Gastrocnemius medialis (tissue), 4 donors: ENCODE measurements around the gene RASA4B. TPM values are rescaled to one million over a fixed set of nuclear protein-coding genes. Genes with fewer than 3 reads are reported as not detected.

Experiments used
- ATAC-seq, 2 donors: fragments of 150-250 bp; one replicate each; pipeline ENCODE4 v1.9.1; 2016
- DNase-seq, 2 donors: peaks; one replicate each; pipeline ENCODE4 v3.0.0-alpha.2; 2019
- H3K27ac ChIP-seq, 4 donors: fragments of 200-600 bp; sonication (generic); 1 replicate in 1 of 4; 2 replicates in 3 of 4; pipeline ENCODE4 v1.5.1; 2016 to 2018; ENCODE audit warnings: mild to moderate bottlenecking in 2 of 4, moderate library complexity in 1 of 4
- H3K27me3 ChIP-seq, 3 donors: fragments of 200-600 bp; sonication (generic) in 2 of 3; 1 replicate in 1 of 3; 2 replicates in 2 of 3; pipeline versions ENCODE4 v1.5.1 to v1.6.0; 2016 to 2019; ENCODE audit warnings: mild to moderate bottlenecking in 1 of 3, moderate library complexity in 1 of 3
- H3K36me3 ChIP-seq, 2 donors: fragments of 200-600 bp; sonication (generic) in 1 of 2; one replicate each; pipeline ENCODE4 v1.5.1; 2017 to 2018
- H3K4me1 ChIP-seq, 2 donors: fragments of 200-600 bp; sonication (generic) in 1 of 2; one replicate each; pipeline ENCODE4 v1.5.1; 2016 to 2017; ENCODE audit warnings: mild to moderate bottlenecking in 2 of 2
- H3K4me3 ChIP-seq, 4 donors: fragments of 200-600 bp; sonication (generic) in 3 of 4; 1 replicate in 1 of 4; 2 replicates in 3 of 4; pipeline ENCODE4 v1.5.1; 2016 to 2019; ENCODE audit warnings: mild to moderate bottlenecking in 2 of 4
- H3K9me3 ChIP-seq, 3 donors: fragments of 200-600 bp; sonication (generic) in 2 of 3; 1 replicate in 1 of 3; 2 replicates in 2 of 3; pipeline ENCODE4 v1.5.1; 2016 to 2019
- POLR2A ChIP-seq, 2 donors: fragments of 450-650 bp; IDR thresholded peaks; one replicate each; pipeline ENCODE4 v1.6.1; 2017; ENCODE audit warnings: antibody characterized with exemption in 2 of 2, mild to moderate bottlenecking in 2 of 2, moderate library complexity in 2 of 2
- in situ Hi-C, 4 donors: fragments of 200-750 bp; cut with MboI; loops; one replicate each; pipeline versions ENCODE4 v1.15.0 to v1.8.0; 2017; ENCODE audit warnings: low sequenced_read_pairs in 4 of 4
- intact Hi-C: fragments of 100-400 bp; cut with DNase I; formaldehyde crosslinking; loops from one replicate; pipeline ENCODE4 v1.15.1; 2023; ENCODE audit warnings: low total_unique reads
- total RNA-seq, 4 donors: library from RNA; depleted of rRNA; stranded (reverse); fragments of >200 nt; gene quantifications; one replicate each; pipeline versions ENCODE4 v1.1.0 to v1.2.3, GENCODE V29; 2016
- TF ChIP-seq, protein P1 (sequence below), 5 experiments: fragments of 450-650 bp in 3 of 5; fragments of 200-600 bp in 2 of 5; sonication (generic) in 2 of 5; IDR thresholded peaks in 4 of 5; conservative IDR thresholded peaks in 1 of 5; 1 replicate in 4 of 5; 2 replicates in 1 of 5; pipeline ENCODE4 v1.5.1; 2016 to 2019; ENCODE audit warnings: antibody characterized with exemption in 5 of 5, mild to moderate bottlenecking in 3 of 5, moderate library complexity in 3 of 5

The RASA4B gene
- total RNA-seq, 4 donors from 2014 or later = 38.0 to 127 (median 86.0) TPM

DNA sequence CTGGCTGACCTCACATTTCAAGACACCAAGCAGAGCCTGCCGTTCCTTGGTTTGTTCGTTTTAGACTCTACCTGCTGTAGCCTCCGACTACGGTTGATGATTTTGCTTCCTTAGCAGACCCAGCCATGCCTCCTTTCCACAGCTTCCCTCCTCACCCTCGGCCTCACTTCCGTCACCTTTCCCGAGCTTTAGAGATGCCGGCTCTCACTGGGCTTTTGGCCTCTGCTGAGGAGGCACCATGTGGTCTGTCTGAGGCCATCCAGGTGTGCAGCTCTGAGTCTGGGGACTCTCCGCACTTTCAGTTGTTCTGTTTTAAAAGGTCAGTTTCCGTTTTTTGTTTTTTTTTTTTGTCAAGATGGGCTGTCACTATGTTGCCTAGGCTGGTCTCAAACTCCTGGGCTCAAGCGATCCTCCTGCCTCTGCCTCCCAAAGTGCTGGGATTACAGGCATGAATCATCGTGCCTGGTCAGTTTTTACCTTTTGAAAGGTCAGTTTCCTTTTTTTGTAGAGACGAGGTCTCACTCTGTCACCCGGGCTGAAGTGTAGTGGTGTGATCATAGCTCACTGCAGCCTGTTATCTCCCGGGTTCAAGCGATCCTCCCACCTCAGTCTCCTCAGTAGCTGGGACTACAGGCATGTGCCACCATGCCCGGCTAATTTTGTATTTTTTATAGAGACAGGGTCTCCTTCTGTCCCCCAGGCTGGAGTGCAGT is 72.5 kb downstream of the RASA4B start:
- Histone ChIP-seq H3K4me3 (no peak overlapping the region), H3K36me3 (no peaks in the 10 kb centered on the region), H3K27ac (no peak overlapping the region), H3K27me3 (no peaks in the 10 kb centered on the region), H3K4me1 (peaks cover 8 to 9% of the 10 kb centered on the region in 2 donors), H3K9me3 (no peaks in the 10 kb centered on the region)
- intact Hi-C loops (no loop called here), in situ Hi-C loops (no loop called here)
- DNase-seq (no peak), ATAC-seq (no peak)
- TF ChIP-seq, protein P1, sequence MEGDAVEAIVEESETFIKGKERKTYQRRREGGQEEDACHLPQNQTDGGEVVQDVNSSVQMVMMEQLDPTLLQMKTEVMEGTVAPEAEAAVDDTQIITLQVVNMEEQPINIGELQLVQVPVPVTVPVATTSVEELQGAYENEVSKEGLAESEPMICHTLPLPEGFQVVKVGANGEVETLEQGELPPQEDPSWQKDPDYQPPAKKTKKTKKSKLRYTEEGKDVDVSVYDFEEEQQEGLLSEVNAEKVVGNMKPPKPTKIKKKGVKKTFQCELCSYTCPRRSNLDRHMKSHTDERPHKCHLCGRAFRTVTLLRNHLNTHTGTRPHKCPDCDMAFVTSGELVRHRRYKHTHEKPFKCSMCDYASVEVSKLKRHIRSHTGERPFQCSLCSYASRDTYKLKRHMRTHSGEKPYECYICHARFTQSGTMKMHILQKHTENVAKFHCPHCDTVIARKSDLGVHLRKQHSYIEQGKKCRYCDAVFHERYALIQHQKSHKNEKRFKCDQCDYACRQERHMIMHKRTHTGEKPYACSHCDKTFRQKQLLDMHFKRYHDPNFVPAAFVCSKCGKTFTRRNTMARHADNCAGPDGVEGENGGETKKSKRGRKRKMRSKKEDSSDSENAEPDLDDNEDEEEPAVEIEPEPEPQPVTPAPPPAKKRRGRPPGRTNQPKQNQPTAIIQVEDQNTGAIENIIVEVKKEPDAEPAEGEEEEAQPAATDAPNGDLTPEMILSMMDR (IDR thresholded peaks at IDR 0.05 in 4 of 5, conservative IDR thresholded peaks at IDR 0.05 in 1 of 5) = no peak
- no peak for TF ChIP-seq POLR2A (IDR thresholded peaks at IDR 0.05)

DNA sequence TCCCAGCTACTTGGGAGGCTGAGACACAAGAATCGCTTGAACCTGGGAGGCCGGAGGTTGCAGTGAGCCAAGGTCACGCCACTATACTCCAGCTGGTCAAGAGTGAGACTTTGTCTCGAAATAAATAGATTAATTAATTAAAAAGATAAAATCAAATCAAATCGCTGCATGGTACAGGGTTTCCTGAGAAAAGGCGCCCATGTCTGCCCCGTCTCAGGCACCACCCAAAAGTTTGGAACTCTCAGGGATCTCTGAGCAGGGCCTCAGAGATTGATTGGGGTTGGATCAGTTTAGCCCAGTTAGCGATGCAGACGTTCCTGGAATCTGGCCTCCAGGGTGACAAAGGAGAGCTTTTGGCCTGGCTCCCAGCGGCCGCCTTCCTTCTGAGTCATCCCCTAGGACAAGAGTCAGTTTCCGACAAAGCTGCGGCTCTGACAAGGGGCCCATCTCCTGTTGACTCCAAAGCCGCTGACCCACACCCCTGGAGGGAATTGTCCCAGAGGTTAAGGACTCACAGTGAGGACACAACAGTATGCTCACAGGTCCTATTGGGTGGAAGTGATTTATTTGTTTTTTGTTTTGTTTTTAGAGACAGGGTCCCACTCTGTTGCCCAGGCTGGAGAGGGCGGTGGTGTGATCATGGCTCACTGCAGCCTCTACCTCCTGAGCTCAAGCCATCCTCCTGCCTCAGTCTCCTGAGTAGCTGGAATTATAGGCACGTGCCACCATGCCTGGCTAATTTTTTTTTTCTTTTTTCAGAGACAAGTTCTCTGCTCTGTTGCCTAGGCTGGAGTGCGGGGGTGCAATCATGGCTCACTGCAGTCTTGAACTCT is 77.4 kb downstream of the RASA4B start:
- H3K4me3 ChIP-seq = no peak overlapping the region
- no peaks in the 10 kb centered on the region for H3K36me3 ChIP-seq
- intact Hi-C loops = no loop called here
- in situ Hi-C loops = no loop called here
- TF ChIP-seq POLR2A (IDR thresholded peaks at IDR 0.05) = no peak
- TF ChIP-seq, protein P1 (IDR thresholded peaks at IDR 0.05 in 4 of 5, conservative IDR thresholded peaks at IDR 0.05 in 1 of 5) = no peak
- H3K27me3 ChIP-seq = no peaks in the 10 kb centered on the region
- peak overlapping the region; percentile 46 to 59 (median 50) for H3K27ac ChIP-seq
- peak; percentile 96 to 97 for ATAC-seq
- peaks cover 13 to 14% of the 10 kb centered on the region in 2 donors for H3K4me1 ChIP-seq
- peak; percentile 80 to 87 for DNase-seq
- H3K9me3 ChIP-seq = no peaks in the 10 kb centered on the region

DNA sequence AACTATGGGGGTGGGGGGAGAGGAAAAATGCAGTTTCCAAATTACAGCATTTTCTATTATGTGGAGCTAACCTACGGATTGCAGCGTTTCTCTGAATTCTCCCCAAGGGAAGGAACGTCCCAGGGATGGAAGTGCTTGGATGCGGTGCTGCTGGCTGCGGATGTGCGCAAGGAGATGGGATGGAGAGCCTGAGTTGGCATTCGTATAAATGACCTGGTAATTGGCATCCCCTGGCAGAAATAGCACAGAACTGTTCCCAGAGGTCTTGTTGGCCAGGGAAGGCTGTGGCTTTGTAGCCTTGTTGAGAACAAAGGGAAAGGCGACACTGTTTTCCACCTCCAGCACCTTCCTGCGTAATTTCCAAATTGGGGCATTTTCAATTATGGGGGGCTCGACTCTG is 81.5 kb downstream of the RASA4B start:
- intact Hi-C loops = no loop called here
- ATAC-seq = no peak
- no peak overlapping the region for H3K4me3 ChIP-seq
- in situ Hi-C loops = no loop called here
- peaks cover 22 to 23% of the 10 kb centered on the region in 2 donors for H3K4me1 ChIP-seq
- H3K9me3 ChIP-seq = no peaks in the 10 kb centered on the region
- no peak for TF ChIP-seq POLR2A (IDR thresholded peaks at IDR 0.05)
- TF ChIP-seq, protein P1 (IDR thresholded peaks at IDR 0.05 in 4 of 5, conservative IDR thresholded peaks at IDR 0.05 in 1 of 5) = no peak
- no peak overlapping the region for H3K27ac ChIP-seq
- no peaks in the 10 kb centered on the region for H3K36me3 ChIP-seq
- no peaks in the 10 kb centered on the region for H3K27me3 ChIP-seq
- DNase-seq = no peak

DNA sequence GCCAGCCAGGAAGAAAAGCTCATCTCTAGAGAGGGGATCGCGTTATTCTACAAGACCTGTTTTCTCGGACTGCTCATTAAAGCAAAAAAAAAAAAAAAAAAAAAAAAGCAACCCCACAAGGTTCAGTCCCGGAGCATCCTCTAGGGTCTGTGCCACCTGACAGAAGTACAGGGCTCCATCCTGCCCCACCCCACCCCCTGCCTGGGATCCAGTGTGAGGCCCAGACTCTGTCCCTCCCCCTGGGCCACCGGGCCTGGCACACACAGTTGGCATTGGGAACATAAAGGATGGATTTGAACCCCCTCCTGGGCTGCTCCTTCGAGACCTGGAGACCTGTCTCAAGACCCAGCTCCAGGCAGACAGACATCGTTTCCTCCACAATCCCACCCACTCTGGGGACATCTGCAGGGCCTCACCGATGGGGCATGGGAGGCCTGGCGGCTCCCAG is 83.5 kb downstream of the RASA4B start:
- H3K4me1 ChIP-seq = peaks cover 9% of the 10 kb centered on the region in 2 donors

More for the DNA sequence above, 83.5 kb downstream of the RASA4B start:
- H3K36me3 ChIP-seq = no peaks in the 10 kb centered on the region
- peak overlapping the region in 1 of 4 donors; percentile 49 for H3K27ac ChIP-seq
- peak in 1 of 2 donors; percentile 18 for ATAC-seq
- no peaks in the 10 kb centered on the region for H3K27me3 ChIP-seq
- in situ Hi-C loops (no loop called here), intact Hi-C loops (no loop called here)
- TF ChIP-seq, protein P1 (IDR thresholded peaks at IDR 0.05 in 4 of 5, conservative IDR thresholded peaks at IDR 0.05 in 1 of 5) = no peak
- no peak for TF ChIP-seq POLR2A (IDR thresholded peaks at IDR 0.05)
- H3K9me3 ChIP-seq = no peaks in the 10 kb centered on the region
- DNase-seq = no peak
- peak overlapping the region; percentile 55 to 75 (median 66) for H3K4me3 ChIP-seq
